Gastroesophageal sphincter (tissue), 3 donors: Measurements from ENCODE around the gene PRMT2.

Experiments used
- CTCF ChIP-seq, 4 experiments: fragments of 200-600 bp in 2 of 4; fragments of 450-650 bp in 2 of 4; sonication (generic) in 1 of 4; IDR thresholded peaks; one replicate each; pipeline ENCODE4 v1.5.1; 2017 to 2019; ENCODE audit warnings: antibody characterized with exemption in 4 of 4, mild to moderate bottlenecking in 2 of 4, moderate library complexity in 2 of 4
- EP300 ChIP-seq: sonication (generic); formaldehyde crosslinking; IDR thresholded peaks from one replicate; pipeline ENCODE4 v1.6.1; 2017; ENCODE audit warnings: antibody characterized with exemption, mild to moderate bottlenecking
- POLR2A ChIP-seq, 2 donors: fragments of 450-650 bp; IDR thresholded peaks; one replicate each; pipeline ENCODE4 v1.6.1; 2017; ENCODE audit warnings: antibody characterized with exemption in 2 of 2, mild to moderate bottlenecking in 2 of 2, moderate library complexity in 1 of 2

GRCh38 chr21:46651121-46651520, 15.6 kb downstream of the PRMT2 start:
- TF ChIP-seq CTCF (IDR thresholded peaks at IDR 0.05) (no peak), EP300 (no peak), POLR2A (IDR thresholded peaks at IDR 0.05) (no peak)
